BE2C (cell line): ENCODE measurements around the gene PCSK9.
"Not testable (repeated sequence)": the region's sequence is repeated elsewhere in the genome, so short reads cannot be mapped to it uniquely, and the experiment has no call there.

Experiments used
- DNase-seq: peaks from one replicate; pipeline ENCODE4 v3.0.0-alpha.2; 2020
- H3K27me3 ChIP-seq: fragments of 250-450 bp; sonication (Bioruptor Pico); 2 replicates; pipeline ENCODE4 v1.5.1; 2020; ENCODE audit warnings: mild to moderate bottlenecking
- H3K36me3 ChIP-seq: fragments of 250-450 bp; sonication (Bioruptor Pico); 2 replicates; pipeline ENCODE4 v1.5.1; 2020; ENCODE audit warnings: mild to moderate bottlenecking
- H3K4me1 ChIP-seq: fragments of 250-450 bp; sonication (Bioruptor Pico); 2 replicates; pipeline ENCODE4 v1.5.1; 2020
- H3K4me3 ChIP-seq: 2 replicates; pipeline ENCODE4 v1.5.1; 2011; ENCODE audit warnings: low read depth, low read length
- H3K9me3 ChIP-seq: fragments of 250-450 bp; sonication (Bioruptor Pico); 2 replicates; pipeline ENCODE4 v1.5.1; 2020
- TF ChIP-seq, protein P1 (sequence below): IDR thresholded peaks from 2 replicates; pipeline ENCODE4 v1.5.1; 2012; ENCODE audit warnings: mild to moderate bottlenecking, low read depth, low read length

Gene PCSK9

DNA sequence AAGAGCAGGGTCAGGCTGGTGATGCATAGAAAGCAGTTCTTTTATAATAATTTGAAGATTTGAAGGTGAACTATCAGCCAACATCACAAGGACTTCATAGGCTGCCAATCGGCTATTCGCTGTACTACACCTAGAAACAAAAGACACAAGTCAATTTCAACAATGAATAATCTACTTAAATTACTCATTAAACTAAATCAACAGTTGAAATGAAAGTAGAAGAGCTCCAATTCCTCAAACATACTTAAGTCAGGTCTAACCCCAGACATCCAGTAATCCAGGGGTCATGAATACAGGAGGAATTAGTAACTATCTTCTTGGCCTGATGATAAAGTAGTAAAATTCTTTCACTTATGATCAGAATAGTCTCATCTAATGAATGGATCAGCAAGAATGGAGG lies 64.5 kb downstream of the PCSK9 start:
- DNase-seq = no peak
- TF ChIP-seq, protein P1, sequence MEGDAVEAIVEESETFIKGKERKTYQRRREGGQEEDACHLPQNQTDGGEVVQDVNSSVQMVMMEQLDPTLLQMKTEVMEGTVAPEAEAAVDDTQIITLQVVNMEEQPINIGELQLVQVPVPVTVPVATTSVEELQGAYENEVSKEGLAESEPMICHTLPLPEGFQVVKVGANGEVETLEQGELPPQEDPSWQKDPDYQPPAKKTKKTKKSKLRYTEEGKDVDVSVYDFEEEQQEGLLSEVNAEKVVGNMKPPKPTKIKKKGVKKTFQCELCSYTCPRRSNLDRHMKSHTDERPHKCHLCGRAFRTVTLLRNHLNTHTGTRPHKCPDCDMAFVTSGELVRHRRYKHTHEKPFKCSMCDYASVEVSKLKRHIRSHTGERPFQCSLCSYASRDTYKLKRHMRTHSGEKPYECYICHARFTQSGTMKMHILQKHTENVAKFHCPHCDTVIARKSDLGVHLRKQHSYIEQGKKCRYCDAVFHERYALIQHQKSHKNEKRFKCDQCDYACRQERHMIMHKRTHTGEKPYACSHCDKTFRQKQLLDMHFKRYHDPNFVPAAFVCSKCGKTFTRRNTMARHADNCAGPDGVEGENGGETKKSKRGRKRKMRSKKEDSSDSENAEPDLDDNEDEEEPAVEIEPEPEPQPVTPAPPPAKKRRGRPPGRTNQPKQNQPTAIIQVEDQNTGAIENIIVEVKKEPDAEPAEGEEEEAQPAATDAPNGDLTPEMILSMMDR = no peak
- no peaks in the 10 kb centered on the region for H3K36me3 ChIP-seq
- no peaks in the 10 kb centered on the region for H3K9me3 ChIP-seq
- H3K27me3 ChIP-seq = no peaks in the 10 kb centered on the region
- no peaks in the 10 kb centered on the region for H3K4me1 ChIP-seq
- no peak overlapping the region for H3K4me3 ChIP-seq

DNA sequence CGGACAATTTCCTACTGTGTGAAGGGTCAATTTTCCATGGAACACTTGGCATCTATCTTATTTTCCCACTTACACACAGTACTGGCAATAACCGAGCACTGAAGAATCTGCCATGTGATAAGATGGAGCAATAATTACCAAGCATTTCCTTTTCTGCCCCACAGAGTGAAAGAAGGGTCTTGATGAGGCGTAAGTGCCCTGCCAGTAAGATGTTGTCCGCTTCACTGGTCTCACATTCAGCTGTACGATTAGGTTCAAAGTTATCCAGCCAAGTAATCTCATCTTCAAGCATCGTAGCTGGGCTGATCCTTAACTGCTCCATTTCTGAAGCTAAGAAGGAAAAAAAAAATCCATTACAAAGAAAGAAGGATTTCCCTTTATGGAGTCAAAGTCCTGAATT lies 67.8 kb downstream of the PCSK9 start:
- no peak for DNase-seq
- Histone ChIP-seq H3K36me3 (no peaks in the 10 kb centered on the region), H3K4me1 (no peaks in the 10 kb centered on the region), H3K4me3 (no peak overlapping the region), H3K27me3 (no peaks in the 10 kb centered on the region), H3K9me3 (no peaks in the 10 kb centered on the region)
- TF ChIP-seq, protein P1 = no peak

DNA sequence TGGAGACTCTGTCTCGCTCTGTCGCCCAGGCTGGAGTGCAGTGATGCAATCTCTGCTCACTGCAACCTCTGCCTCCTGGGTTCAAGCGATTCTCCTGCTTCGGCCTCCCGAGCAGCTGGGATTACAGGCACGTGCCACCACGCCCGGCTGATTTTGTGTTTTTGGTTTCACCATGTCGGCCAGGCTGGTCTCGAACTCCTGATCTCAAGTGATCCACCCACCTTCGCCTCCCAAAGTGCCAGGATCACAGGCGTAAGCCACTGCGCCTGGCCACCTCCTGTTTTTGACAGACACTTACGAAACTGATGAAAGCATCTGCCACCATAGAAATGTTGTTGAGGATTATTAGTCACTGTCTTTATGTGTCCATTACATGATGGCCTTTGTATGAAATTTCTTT lies 69.7 kb downstream of the PCSK9 start:
- not testable (repeated sequence) for H3K4me1 ChIP-seq, H3K4me3 ChIP-seq, H3K36me3 ChIP-seq, H3K27me3 ChIP-seq, H3K9me3 ChIP-seq, DNase-seq
